GM18517 (cell line): ENCODE data around the gene NMBR.
A peak's percentile ranks its signal among the peaks of the same experiment; 100 is the strongest.
"Not testable (repeated sequence)": the region's sequence is repeated elsewhere in the genome, so short reads cannot be mapped to it uniquely, and the experiment has no call there.

Source experiments
- ATAC-seq: cut with Tn5 transposase; IDR thresholded peaks from one replicate; pipeline ENCODE4 v1.9.1; 2021; ENCODE audit warnings: mild to moderate bottlenecking, moderate library complexity; ENCODE audit not compliant: unreplicated experiment

The NMBR gene

DNA sequence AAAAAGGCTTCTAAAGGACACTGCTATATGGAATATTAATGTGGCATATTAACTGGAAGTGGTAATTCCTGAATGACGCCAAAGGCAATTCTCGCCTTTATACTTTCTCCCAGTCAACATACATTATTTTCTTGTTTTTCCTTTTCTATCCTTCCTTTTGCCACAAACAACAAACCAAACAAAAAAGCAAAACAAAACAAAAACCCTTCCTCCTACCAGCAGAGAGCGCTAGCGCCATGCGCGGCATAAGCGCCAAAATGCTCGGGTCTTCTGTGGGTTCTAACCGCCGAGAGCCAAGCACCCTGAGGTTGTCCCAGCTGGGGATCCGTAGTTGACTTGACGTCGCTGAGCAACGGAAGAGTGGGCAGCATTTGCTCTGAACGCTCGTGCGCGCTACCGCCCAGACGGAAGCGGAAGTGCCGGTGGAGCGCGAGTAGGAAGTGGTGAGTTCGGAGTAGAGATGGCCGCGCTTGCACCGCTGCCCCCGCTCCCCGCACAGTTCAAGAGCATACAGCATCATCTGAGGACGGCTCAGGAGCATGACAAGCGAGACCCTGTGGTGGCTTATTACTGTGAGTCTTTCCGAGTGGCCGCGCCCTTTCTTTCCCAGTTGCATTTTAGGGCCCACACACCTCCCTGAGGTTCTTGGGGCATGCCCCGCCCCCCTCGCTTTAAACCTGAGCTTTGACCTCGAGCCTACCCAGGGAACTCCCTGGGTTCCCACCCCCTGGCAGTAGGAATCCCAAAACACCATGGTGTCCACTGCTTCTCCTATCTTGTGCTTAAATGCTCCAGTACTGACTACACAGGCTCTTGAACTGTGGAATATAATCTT lies at the start of gene NMBR, which contains the start of gene VTA1:
Gene NMBR, minus strand, starts transcription at position 295 of the 835 bp plus-strand sequence. CDS start 58,464 bp downstream, outside the sequence.
Gene VTA1, plus strand, starts transcription at position 436 of the 835 bp plus-strand sequence. Its CDS starts 25 bp downstream, at position 461.
- peak; percentile 99 for ATAC-seq

DNA sequence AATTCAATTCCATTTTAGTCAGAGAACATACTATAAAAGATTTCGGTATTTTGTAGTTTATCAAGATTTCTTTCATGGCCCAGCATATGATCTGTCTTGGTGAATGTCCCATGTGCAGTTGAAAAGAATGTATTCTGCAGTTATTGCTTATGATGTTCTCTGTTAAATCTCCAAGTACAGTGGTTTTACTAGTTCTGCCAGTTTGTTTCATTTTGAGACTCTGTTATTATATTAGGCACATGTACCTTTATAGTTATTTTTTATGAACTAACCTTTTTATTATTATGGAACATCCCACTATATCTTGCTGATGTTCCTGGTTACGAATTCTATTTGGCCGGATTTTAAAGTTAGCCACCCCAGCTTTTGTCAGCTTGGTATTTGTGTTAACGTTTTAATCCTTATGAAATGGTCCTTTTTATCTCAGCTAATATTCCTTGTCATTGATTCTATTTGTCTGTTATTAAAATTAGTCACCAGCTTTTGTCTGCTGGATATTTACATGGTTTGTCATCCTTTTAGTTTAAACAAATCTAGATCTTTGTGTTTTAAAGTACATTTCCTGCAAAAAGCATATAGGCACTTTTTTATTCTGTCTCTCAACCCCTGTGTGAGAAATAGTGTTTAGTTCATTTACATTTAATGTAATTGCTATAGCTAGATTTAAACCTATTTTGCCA lies 49.1 kb upstream of the NMBR start:
- ATAC-seq = no peak

DNA sequence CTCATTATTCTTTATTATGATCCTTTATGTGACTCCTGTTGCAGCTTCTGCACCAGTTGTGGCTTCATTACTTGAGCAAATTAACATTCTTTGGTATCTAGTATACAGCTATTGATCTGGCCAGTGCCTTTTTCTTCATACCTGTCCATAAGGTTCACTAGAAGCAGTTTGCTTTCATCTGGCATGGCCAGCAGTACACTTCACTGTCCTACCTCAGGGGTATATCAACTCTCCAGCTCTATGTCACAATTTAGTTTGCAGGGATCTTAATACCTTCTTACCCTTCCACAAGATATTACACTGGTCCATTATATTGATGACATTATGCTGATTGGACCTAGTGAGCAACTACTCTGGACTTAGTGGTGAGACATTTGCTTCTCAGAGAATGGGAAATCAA lies 46.7 kb upstream of the NMBR start:
- no peak for ATAC-seq

DNA sequence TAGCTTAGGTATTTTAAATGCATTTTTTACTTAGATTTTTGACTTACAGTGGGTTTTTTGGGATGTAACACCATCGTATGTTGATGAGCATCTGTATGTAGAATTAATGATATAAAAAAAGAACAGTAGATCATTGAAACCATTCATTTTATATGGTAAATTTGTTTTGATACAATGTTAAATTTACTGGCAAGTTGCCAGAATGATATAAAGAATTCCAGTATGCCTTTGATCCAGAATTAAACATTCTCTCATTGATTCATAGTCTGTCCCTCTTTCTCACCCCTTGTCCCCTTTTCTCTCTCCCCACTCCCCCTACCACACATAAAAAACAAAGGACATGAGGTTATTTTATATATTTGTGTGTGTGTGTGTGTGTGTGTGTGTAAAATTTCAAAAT lies 45.4 kb upstream of the NMBR start:
- ATAC-seq = no peak

DNA sequence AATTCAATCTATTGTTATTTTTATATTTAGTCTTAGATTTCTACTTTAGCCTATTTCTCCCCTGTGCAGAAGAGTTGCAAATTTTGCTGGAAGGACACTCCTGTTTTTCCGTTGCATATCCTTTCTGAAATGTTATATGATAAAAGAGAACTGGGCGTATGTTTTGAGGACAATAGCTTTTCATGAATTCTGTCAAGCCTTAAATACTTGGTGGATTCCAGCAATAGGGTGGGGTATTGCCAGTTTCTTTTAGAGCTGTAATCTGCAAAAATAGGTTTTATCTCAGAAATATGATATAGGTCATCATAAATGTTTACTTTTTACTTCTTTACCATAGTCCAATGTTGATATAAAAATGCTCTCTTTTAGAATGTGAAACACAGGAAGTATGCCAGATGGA lies 42.1 kb upstream of the NMBR start:
- ATAC-seq = no peak

DNA sequence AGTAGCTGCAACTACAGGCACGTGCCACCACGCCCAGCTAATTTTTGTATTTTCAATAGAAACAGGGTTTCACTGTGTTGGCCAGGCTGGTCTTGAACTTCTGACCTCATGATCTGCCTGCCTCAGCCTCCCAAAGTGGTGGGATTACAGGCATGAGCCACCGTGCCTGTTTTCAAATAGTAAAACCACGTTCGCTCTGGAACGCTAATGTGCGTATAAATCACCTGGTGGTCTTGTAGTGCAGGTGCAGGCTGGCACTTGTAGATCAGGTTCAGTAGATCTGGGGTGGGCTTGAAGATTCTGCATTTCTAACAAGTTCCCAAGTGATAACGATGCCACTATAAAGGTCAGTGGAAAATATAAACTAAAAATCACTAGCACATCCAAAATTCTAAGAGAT lies 41.4 kb upstream of the NMBR start:
- ATAC-seq = not testable (repeated sequence)

DNA sequence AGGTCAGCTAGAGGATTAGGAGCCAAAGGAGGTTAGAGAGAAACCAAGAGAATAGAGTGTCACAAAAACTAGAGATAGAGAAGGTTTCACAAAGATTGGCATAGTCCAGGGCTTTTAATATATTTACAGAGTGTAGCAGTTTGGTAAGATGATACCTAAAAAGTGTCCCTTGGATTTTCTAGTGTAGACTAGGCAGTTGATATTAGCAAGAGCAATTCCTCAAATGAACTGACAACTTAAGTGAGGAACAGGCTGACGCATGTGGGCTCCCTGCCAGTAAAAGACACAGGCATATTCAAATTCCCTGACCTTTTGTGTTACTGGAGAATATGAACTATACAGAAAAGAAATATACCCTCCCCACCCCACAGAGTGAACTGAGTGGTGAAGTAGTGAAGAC lies 40.3 kb upstream of the NMBR start:
- no peak for ATAC-seq

DNA sequence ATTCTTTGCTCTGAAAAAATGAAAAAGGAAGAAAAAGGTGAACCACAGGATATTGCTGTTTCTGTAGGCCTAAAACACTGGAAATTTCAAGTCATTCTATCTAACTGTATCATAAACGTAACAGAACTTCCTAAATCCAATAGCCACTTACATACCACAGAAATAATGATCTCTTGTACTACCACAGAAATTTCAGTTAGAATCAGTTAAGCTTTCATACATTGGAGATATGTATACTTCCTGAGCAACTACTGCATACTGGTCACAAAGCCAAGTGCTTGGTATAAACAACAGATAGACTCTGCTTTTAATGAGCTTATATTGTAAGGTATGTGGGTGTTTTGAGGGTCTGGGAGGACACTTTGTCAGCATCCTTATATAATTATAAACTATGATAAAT lies 38.7 kb upstream of the NMBR start:
- no peak for ATAC-seq

DNA sequence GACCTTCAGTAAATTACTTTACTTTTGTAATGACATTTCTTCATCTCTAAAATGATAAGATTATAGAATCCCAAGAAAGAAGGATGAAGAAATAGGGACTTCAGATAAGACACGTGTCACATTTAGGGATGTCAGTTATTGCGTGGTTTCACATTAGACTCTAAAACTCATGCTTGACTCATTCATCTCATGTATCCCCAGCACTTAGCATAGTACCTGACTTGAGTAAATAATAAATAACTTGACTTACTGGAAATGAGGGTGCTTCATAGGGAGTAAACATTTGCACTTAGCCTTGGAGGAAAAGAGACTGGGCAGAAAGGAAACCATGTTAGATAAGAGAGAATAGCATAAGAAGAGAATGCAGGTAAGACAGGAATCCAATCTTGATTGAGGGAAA lies 37.4 kb upstream of the NMBR start:
- no peak for ATAC-seq

DNA sequence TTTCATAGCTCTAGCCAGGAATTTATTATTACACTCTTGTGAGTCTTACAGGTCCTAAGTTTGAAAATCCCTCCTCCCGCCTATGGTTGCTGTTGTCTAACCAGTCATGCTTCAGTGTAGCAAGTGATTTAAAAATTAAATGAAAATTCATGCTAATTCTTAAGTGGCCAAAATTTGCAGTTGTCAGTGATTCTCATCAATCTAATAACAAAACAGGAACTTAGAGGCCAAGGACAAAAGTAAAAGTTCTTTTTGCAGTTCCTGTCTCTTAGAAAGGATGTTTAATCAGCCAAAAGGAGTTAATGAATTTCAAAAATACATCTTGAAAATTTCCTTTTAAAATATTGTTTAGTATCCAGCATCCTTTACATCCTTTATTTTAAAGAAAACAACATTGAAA lies 36.4 kb upstream of the NMBR start:
- ATAC-seq = no peak

DNA sequence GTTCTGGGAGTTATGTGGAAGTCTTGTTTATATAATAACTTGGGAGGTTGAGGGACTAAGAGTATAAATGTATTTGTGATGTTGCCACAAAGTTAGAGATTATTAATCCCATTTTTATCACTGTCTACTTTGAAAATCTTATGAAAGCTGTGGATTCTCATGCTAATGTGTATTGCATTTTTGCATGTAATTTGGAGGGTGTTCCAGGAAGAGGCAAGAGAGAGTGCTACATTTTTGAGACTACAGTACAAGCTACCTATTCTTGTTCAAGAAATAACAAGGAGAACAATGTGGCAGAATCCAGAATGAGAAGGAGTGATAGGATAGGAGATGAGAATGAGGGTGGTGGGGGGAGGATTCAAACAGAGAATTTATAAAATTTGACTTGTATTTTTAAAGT lies 35.1 kb upstream of the NMBR start:
- no peak for ATAC-seq

DNA sequence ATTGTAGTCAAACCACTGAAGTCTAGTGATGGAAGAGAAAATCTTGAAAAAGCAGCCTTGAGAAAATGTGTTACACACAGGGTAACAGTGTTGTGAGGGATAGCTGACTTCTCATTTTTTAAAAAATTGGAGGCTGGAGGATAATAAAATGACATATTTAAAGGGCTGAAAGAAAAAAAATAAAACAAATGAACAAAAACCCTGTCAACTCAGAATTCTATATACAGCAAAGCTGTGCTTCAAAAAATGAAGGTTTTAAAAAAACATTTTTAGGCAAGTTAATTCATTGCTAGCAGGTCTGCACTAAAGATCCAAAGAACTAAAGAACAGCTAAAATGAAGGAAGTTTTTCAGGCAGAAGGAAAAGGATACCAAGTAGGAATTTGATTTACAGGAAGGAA lies 31.2 kb upstream of the NMBR start:
- no peak for ATAC-seq

DNA sequence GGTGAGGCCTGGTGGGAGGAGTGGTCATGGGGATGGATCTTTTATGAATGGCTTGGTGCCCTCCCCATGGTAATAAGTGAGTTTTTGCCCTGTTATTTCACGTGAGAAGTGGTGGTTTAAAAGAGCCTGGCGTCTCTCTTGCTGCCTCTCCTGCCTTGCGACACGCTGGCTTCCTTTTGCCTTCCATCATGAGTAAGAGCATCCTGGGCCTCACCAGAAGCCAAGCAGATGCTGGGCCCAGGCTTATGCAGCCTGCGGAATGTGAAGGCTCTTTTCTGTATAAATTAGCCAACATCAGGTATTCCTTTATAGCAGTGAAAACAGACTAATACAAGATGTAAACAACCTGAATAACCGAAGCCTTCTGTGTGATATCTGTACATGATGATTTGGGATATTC lies 27.8 kb upstream of the NMBR start:
- no peak for ATAC-seq

DNA sequence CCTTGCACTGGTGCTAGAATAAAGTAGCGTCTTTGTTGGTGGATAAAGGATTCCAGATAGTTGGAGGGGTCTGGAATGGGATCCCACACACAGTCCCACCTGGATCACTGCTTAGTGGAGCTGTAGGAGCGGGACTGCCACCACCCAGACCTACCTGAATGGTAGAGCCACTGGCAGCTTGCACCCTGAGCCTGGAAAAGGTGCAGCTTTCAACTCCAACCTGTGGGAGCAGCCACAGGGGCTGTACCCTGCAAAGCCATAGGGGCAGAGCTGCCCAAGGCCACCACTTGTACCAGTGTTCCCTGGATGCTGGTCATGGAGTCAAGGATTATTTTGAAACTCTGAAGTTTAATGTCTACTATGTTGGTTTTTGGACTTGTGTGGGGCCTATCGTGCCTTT lies 27.1 kb upstream of the NMBR start:
- ATAC-seq = no peak

DNA sequence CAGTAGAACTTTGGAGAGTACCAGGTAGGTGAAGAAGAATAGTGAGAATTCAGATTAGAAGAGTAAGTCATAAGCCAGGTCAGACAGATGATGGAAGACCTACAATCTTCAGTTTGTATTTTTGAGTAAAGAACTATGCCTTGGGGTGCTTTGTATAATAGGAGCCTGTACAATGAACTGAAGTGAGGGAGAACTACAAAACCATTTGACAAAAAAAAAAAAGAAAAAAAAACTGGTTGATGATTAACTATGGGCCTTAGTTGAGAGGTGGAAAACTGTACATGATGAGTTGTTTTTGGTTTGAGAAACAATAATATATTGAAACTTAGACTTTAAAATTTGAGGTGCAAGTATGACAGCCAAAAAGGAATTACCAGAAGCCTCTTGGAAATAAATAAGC lies 25.8 kb upstream of the NMBR start:
- ATAC-seq = no peak

DNA sequence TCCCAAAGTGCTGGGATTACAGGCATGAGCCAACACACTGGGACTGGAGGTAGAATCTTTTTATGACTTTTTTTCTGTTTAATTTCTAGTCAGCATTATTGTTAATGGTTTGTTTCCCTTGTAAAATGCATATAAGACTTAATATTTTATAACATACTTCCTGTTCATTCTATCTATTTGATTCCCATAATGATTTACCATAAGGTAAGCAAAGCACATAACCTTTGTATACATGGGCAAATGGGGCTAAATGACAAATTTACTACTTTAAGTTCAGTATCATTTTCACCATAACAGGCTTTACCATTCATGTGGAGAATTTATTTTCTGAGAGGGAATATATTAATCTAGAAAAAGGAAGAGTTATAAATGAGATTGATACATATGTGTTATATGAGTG lies 24.4 kb upstream of the NMBR start:
- ATAC-seq = no peak

DNA sequence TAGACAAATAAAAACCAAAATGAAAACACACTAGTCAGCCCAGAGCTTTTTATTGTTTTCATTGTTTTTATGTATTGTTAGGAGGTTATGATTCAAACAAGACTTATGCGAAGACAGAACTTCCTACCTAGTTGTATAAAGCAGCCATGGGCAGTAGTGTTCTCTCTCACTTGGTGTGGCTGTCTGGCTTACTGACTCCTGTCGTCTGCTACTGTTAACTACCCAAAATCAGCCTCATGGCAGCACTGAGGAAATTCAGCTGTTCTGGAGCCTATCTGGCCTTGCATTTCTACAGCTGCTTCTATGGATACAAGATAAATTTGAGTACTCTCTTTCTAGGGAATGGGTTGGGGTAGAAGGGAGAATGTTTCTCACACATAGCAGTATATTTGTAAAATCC lies 20.6 kb upstream of the NMBR start:
- ATAC-seq = no peak

DNA sequence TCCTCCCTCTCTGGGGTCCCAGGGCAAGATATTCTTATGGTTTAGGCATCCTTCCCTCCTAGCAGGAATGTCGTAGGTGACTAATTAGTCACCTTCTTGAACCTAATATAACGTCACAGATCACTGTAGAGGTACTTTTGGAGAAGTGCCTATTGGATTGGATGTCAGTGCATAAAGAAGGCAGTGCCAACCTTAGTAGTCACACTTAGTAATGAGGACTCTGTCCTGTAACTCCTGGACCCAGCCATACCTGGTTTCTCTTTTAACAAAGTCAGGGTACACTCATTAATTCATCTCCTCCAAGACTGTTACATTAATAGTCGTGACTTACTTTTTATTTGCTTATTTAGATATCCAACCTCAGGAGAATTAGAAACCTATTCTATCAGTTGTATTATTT lies 20.1 kb upstream of the NMBR start:
- no peak for ATAC-seq

DNA sequence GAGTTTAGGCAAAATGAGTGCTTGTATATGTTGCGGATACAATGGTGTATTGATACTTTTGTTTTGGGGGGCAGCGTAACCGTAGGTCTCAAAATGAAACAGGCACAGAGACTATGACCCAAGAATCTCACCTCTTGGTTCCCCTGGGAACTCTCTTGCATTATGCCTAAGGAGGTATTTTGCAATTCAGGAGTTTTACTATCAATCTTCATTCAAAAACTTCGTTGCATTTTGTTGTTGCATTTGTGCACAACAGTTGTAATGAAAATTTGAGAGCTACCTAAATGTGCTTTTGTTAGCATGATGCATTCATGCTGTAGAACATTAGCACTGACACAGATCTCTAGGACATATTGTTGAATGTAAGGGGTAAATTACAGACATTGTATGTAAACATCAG lies 18.3 kb upstream of the NMBR start:
- no peak for ATAC-seq

DNA sequence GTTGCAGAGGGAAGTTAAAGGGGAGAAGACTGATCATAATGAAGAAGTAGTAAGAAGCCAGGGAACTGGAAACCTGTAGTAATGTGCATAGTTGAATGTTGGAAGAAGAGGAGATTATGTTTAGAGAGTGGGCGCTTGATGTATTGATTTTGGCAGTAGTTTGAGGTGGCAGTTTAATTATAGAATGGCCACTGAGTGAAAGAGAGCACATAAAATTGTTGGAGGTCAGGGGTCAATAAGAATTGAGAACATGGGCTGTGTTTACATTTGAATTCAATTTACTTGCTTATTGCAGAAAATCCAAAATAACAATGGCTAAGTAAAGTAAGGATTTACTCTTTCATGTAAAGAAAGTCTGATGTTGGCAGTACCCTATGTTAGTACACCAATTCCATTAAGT lies 15.9 kb upstream of the NMBR start:
- ATAC-seq = no peak

DNA sequence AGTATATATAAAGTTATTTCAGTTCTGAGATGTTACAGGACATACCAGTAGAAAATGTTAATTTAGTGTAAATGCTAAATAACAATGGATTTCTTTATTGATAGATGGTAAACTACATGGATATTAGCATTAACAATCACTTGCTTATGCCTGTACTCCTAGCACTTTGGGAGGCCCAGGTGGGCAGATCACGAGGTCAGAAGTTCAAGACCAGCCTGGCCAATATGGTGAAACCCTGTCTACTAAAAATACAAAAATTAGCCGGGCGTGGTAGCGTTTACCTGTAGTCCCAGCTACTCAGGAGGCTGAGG lies 9.8 kb upstream of the NMBR start:
- ATAC-seq = not testable (repeated sequence)

DNA sequence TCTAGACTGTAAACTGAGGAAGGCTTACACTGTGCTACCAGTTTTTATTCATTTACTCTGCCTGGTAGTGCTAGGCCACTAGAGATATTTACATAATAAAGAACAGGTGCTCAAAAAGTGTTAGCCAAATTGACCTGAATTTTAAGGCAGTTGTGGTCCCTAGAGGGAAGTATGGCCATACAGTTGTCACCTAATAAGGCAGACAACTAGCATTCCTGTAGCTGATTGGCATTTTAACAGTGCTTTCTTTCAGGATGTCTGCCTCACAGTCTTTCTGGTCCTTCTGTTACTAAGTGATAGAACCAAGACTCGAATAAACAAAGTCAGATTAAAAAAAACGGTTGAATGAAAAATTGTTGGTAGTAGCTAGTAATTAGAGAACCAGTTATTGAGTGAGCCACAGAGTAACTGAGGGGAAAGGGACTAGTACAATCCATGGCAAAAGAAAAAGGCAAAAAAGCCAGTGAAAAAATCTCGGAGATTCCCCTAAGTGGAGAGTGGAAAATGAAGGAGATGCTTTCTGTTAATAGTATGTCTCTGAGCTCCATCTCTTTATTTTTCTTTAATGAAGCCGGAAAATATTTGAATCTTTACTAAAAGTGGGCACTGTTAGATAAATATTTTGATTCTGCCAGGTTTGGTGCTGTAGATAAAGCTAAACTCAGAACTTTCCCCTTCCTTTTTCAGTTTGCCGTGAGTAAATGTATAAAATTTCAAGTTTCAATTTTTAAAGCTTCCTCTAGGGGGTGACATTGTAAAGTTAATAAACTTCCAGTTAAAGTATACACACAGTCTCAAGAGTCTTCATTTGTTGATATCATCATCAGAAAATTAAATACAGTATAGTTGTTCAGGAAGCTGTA lies 9.2 kb upstream of the NMBR start:
- ATAC-seq = no peak
